ENCODE data around the gene LBHD2.
"Not testable (repeated sequence)": the region's sequence is repeated elsewhere in the genome, so short reads cannot be mapped to it uniquely, and the experiment has no call there.

LBHD2 gene

GRCh38 chr14:103119527-103119926, 35.5 kb downstream of the LBHD2 start:
- not testable (repeated sequence) for DNase-seq (ENCODE audit: low read depth in 2 of 2)

- no peak for DNase-seq (ENCODE audit: low read depth in 2 of 2)
Observed at GRCh38 chr14:103121121-103121845, 37.3 kb downstream of the LBHD2 start.

GRCh38 chr14:103121846-103122584, 38.0 kb downstream of the LBHD2 start:
- DNase-seq (ENCODE audit: low read depth in 2 of 2) = no peak

GRCh38 chr14:103122585-103122946, 38.6 kb downstream of the LBHD2 start:
- no peak for DNase-seq (ENCODE audit: low read depth in 2 of 2)

GRCh38 chr14:103122947-103123633, 39.1 kb downstream of the LBHD2 start, which contains the start of gene TNFAIP2:
TSS of gene TNFAIP2 (plus strand) at chr14:103123461. CDS start at chr14:103126458, 2,997 bp downstream.
- DNase-seq (ENCODE audit: low read depth in 2 of 2) = no peak

- no peak for DNase-seq (ENCODE audit: low read depth in 2 of 2)
Observed at GRCh38 chr14:103123634-103124500, 39.9 kb downstream of the LBHD2 start.

- DNase-seq (ENCODE audit: low read depth in 2 of 2) = no peak
Observed at GRCh38 chr14:103124501-103125001, 40.5 kb downstream of the LBHD2 start.

- no peak for DNase-seq (ENCODE audit: low read depth in 2 of 2)
Observed at GRCh38 chr14:103125098-103126070, 41.4 kb downstream of the LBHD2 start.

GRCh38 chr14:103126088-103126872, 42.3 kb downstream of the LBHD2 start:
- no peak for DNase-seq (ENCODE audit: low read depth in 2 of 2)

- no peak for DNase-seq (ENCODE audit: low read depth in 2 of 2)
Observed at GRCh38 chr14:103126873-103127304, 42.9 kb downstream of the LBHD2 start.

GRCh38 chr14:103127356-103127755, 43.3 kb downstream of the LBHD2 start:
- no peak for DNase-seq (ENCODE audit: low read depth in 2 of 2)

- no peak for DNase-seq (ENCODE audit: low read depth in 2 of 2)
Observed at GRCh38 chr14:103127861-103128598, 44.0 kb downstream of the LBHD2 start.

- no peak for DNase-seq (ENCODE audit: low read depth in 2 of 2)
Observed at GRCh38 chr14:103128631-103129300, 44.8 kb downstream of the LBHD2 start.

- no peak for DNase-seq (ENCODE audit: low read depth in 2 of 2)
Observed at GRCh38 chr14:103129301-103130016, 45.4 kb downstream of the LBHD2 start.

GRCh38 chr14:103130017-103130764, 46.2 kb downstream of the LBHD2 start:
- no peak for DNase-seq (ENCODE audit: low read depth in 2 of 2)

GRCh38 chr14:103130965-103131364, 47.0 kb downstream of the LBHD2 start:
- DNase-seq (ENCODE audit: low read depth in 2 of 2) = no peak

GRCh38 chr14:103131580-103131979, 47.6 kb downstream of the LBHD2 start:
- no peak for DNase-seq (ENCODE audit: low read depth in 2 of 2)

Measured in stimulated activated CD4-positive, alpha-beta T cell treated with anti-CD3 and anti-CD28 coated beads, Interleukin-4, amount 100 ng/mL, for 48 hours (primary cell).